Thoracic aorta (tissue), 2 donors: ENCODE data around the gene TBC1D23. TPM values are rescaled to one million over a fixed set of nuclear protein-coding genes. Genes with fewer than 3 reads are reported as not detected.

Experiments
- ATAC-seq: fragments of 150-250 bp; one replicate; pipeline ENCODE4 v1.8.0; 2017; ENCODE audit warnings: low read depth; ENCODE audit not compliant: insufficient number of reproducible peaks, low FRiP score
- DNase-seq: peaks from one replicate; pipeline ENCODE4 v3.0.0-alpha.2; 2020; ENCODE audit warnings: low spot score
- H3K27ac ChIP-seq, 2 donors: fragments of 200-600 bp; sonication (generic); 1 replicate in 1 of 2; 2 replicates in 1 of 2; pipeline ENCODE4 v1.5.1; 2016; ENCODE audit warnings: mild to moderate bottlenecking in 2 of 2, moderate library complexity in 2 of 2
- H3K27me3 ChIP-seq: fragments of 200-600 bp; sonication (generic); replicated peaks from 2 replicates; pipeline ENCODE4 v1.6.0; 2016; ENCODE audit warnings: mild to moderate bottlenecking; ENCODE audit not compliant: insufficient read depth
- H3K36me3 ChIP-seq: fragments of 200-600 bp; sonication (generic); one replicate; pipeline ENCODE4 v1.5.1; 2016
- H3K4me1 ChIP-seq, 2 donors: fragments of 200-600 bp; sonication (generic); 1 replicate in 1 of 2; 2 replicates in 1 of 2; pipeline versions ENCODE4 v1.5.1 to v1.6.0; 2016; ENCODE audit warnings: low read depth in 2 of 2, mild to moderate bottlenecking in 1 of 2; ENCODE audit not compliant: control insufficient read depth in 1 of 2
- H3K4me3 ChIP-seq: fragments of 200-600 bp; sonication (generic); 2 replicates; pipeline ENCODE4 v1.5.1; 2016; ENCODE audit warnings: mild to moderate bottlenecking
- H3K9me3 ChIP-seq: fragments of 200-600 bp; sonication (generic); 2 replicates; pipeline ENCODE4 v1.5.1; 2016
- total RNA-seq, 2 donors: library from RNA; depleted of rRNA; stranded (reverse); fragments of >200 nt; gene quantifications; one replicate each; pipeline versions ENCODE4 v1.1.0 to v1.2.3, GENCODE V29; 2016
- TF ChIP-seq, protein P1 (sequence below): fragments of 200-600 bp; sonication (generic); IDR thresholded peaks from one replicate; pipeline ENCODE4 v1.5.1; 2019; ENCODE audit warnings: antibody characterized with exemption

Gene TBC1D23
- total RNA-seq, 2 donors from 2014 or later = 22.6 to 53.3 TPM

GRCh38 chr3:100366424-100366823 is 105.6 kb downstream of the TBC1D23 start:
- Histone ChIP-seq H3K27ac (no peak overlapping the region), H3K9me3 (no peaks in the 10 kb centered on the region), H3K4me3 (no peak overlapping the region), H3K36me3 (peaks cover 15% of the 10 kb centered on the region), H3K27me3 (no peaks in the 10 kb centered on the region), H3K4me1 (peaks cover 0 to 10% of the 10 kb centered on the region in 2 donors)
- ATAC-seq (no peak), DNase-seq (no peak)
- TF ChIP-seq, protein P1, sequence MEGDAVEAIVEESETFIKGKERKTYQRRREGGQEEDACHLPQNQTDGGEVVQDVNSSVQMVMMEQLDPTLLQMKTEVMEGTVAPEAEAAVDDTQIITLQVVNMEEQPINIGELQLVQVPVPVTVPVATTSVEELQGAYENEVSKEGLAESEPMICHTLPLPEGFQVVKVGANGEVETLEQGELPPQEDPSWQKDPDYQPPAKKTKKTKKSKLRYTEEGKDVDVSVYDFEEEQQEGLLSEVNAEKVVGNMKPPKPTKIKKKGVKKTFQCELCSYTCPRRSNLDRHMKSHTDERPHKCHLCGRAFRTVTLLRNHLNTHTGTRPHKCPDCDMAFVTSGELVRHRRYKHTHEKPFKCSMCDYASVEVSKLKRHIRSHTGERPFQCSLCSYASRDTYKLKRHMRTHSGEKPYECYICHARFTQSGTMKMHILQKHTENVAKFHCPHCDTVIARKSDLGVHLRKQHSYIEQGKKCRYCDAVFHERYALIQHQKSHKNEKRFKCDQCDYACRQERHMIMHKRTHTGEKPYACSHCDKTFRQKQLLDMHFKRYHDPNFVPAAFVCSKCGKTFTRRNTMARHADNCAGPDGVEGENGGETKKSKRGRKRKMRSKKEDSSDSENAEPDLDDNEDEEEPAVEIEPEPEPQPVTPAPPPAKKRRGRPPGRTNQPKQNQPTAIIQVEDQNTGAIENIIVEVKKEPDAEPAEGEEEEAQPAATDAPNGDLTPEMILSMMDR = no peak

- H3K27me3 ChIP-seq = no peaks in the 10 kb centered on the region
- no peak overlapping the region for H3K27ac ChIP-seq
- TF ChIP-seq, protein P1 = no peak
- no peak overlapping the region for H3K4me3 ChIP-seq
- H3K9me3 ChIP-seq = no peaks in the 10 kb centered on the region
- no peak for DNase-seq
- H3K36me3 ChIP-seq = peaks cover 23% of the 10 kb centered on the region
- peaks cover 0 to 10% of the 10 kb centered on the region in 2 donors for H3K4me1 ChIP-seq
- ATAC-seq = no peak
Observed at GRCh38 chr3:100368441-100368840, 107.6 kb downstream of the TBC1D23 start.

GRCh38 chr3:100370756-100371155 is 110.0 kb downstream of the TBC1D23 start:
- no peaks in the 10 kb centered on the region for H3K27me3 ChIP-seq
- no peaks in the 10 kb centered on the region for H3K9me3 ChIP-seq
- peaks cover 23% of the 10 kb centered on the region for H3K36me3 ChIP-seq
- no peak overlapping the region for H3K4me3 ChIP-seq
- no peak for ATAC-seq
- TF ChIP-seq, protein P1 = no peak
- H3K27ac ChIP-seq = no peak overlapping the region
- H3K4me1 ChIP-seq = peaks cover 0 to 10% of the 10 kb centered on the region in 2 donors
- no peak for DNase-seq

DNA sequence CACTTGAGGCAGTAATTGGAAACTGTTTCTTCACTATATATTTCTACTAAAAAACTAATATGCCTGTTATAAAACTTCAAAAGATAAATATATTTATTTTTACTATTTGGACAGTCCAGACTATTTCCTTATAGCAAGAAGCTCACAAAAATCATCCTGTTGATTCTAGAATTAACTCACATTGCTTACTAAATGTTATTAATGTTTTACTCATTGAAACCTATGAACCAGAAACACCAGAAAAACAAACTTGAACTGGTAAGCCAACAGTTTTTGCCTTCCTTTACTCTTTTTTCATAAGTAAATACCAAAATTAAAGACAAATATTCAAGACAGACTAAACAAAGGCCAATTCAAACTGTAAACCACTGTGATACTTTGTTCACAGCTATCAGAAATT is 113.7 kb downstream of the TBC1D23 start:
- Histone ChIP-seq H3K27ac (no peak overlapping the region), H3K4me1 (no peaks in the 10 kb centered on the region), H3K4me3 (no peak overlapping the region), H3K27me3 (no peaks in the 10 kb centered on the region), H3K9me3 (no peaks in the 10 kb centered on the region), H3K36me3 (peaks cover 27% of the 10 kb centered on the region)
- DNase-seq (no peak), ATAC-seq (no peak)
- TF ChIP-seq, protein P1 = no peak

Other genes with a start within 250 kb of the TBC1D23 start
- 100 to 1,000 TPM; 270 to 279 TPM for gene FILIP1L, start 146.5 kb upstream of the TBC1D23 start, total RNA-seq
- 10 to 100 TPM; 29.2 to 39.0 TPM for gene NIT2, start 73.8 kb downstream of the TBC1D23 start, total RNA-seq
- gene TOMM70, start 140.1 kb downstream of the TBC1D23 start, total RNA-seq = 10 to 100 TPM; 22.5 to 30.3 TPM
- gene LNP1, start 140.5 kb downstream of the TBC1D23 start, total RNA-seq = 10 to 100 TPM in 1 of 2 donors, 1 to 10 TPM in 1; 3.0 to 11.4 TPM
- 10 to 100 TPM; 21.1 to 26.5 TPM for gene TMEM45A, start 231.6 kb downstream of the TBC1D23 start, total RNA-seq